Activated naive CD8-positive, alpha-beta T cell treated with anti-CD3 and anti-CD28 coated beads, Interleukin-2, amount 50 U/mL, for 24 hours (primary cell): Measurements from ENCODE around the gene CD46.
A peak's percentile ranks its signal among the peaks of the same experiment; 100 is the strongest.

Experiments used
- ATAC-seq: fragments of 150-1000 bp; cut with Tn5 transposase; one replicate; pipeline ENCODE4 v1.10.0; 2021
- DNase-seq: peaks from one replicate; pipeline ENCODE4 v3.0.0; 2021
- H3K27ac Mint-ChIP-seq: one replicate; pipeline ENCODE4 v1.8.0; 2021; ENCODE audit warnings: mild to moderate bottlenecking, mixed read lengths
- H3K27me3 Mint-ChIP-seq: one replicate; pipeline ENCODE4 v1.8.0; 2021; ENCODE audit warnings: mixed read lengths
- H3K36me3 Mint-ChIP-seq: one replicate; pipeline ENCODE4 v1.8.0; 2021; ENCODE audit warnings: low read depth, mixed read lengths
- H3K4me1 Mint-ChIP-seq: one replicate; pipeline ENCODE4 v1.8.0; 2021; ENCODE audit warnings: mixed read lengths
- H3K4me3 Mint-ChIP-seq: one replicate; pipeline ENCODE4 v1.8.0; 2021; ENCODE audit warnings: mild to moderate bottlenecking, moderate library complexity, mixed read lengths
- H3K9me3 Mint-ChIP-seq: one replicate; pipeline ENCODE4 v1.8.0; 2021; ENCODE audit warnings: mixed read lengths

Gene CD46

GRCh38 chr1:207831517-207832327 lies 79.9 kb downstream of the CD46 start:
- Mint-ChIP-seq H3K9me3 (no peaks in the 10 kb centered on the region), H3K4me3 (peak overlapping the region; percentile 70), H3K36me3 (peaks cover 7% of the 10 kb centered on the region), H3K27ac (peak overlapping the region; percentile 89), H3K4me1 (peaks cover 92% of the 10 kb centered on the region), H3K27me3 (no peaks in the 10 kb centered on the region)
- DNase-seq (peak; percentile 52), ATAC-seq (peak; percentile 90)

- Mint-ChIP-seq H3K27ac (peak overlapping the region; percentile 89), H3K27me3 (no peaks in the 10 kb centered on the region), H3K4me3 (no peak overlapping the region), H3K36me3 (peaks cover 11% of the 10 kb centered on the region), H3K4me1 (peaks cover 92% of the 10 kb centered on the region), H3K9me3 (no peaks in the 10 kb centered on the region)
- DNase-seq: no peak
- no peak for ATAC-seq
These were observed 80.9 kb downstream of the CD46 start for GRCh38 chr1:207832796-207833195.

- Mint-ChIP-seq H3K36me3 (peaks cover 13% of the 10 kb centered on the region), H3K4me3 (no peak overlapping the region), H3K27me3 (no peaks in the 10 kb centered on the region), H3K27ac (no peak overlapping the region), H3K4me1 (peaks cover 92% of the 10 kb centered on the region), H3K9me3 (no peaks in the 10 kb centered on the region)
- ATAC-seq (no peak), DNase-seq (no peak)
These were observed 81.5 kb downstream of the CD46 start for GRCh38 chr1:207833381-207833780.

GRCh38 chr1:207833956-207834660 lies 82.3 kb downstream of the CD46 start:
- Mint-ChIP-seq H3K36me3 (peaks cover 16% of the 10 kb centered on the region), H3K27me3 (no peaks in the 10 kb centered on the region), H3K4me1 (peaks cover 92% of the 10 kb centered on the region), H3K27ac (no peak overlapping the region), H3K4me3 (no peak overlapping the region), H3K9me3 (no peaks in the 10 kb centered on the region)
- DNase-seq (no peak), ATAC-seq (no peak)

- no peaks in the 10 kb centered on the region for H3K9me3 Mint-ChIP-seq
- H3K36me3 Mint-ChIP-seq: peaks cover 14% of the 10 kb centered on the region
- H3K4me3 Mint-ChIP-seq: no peak overlapping the region
- no peaks in the 10 kb centered on the region for H3K27me3 Mint-ChIP-seq
- DNase-seq (no peak), ATAC-seq (no peak)
- no peak overlapping the region for H3K27ac Mint-ChIP-seq
- H3K4me1 Mint-ChIP-seq: peaks cover 85% of the 10 kb centered on the region
These were observed 84.1 kb downstream of the CD46 start for GRCh38 chr1:207835958-207836357.

GRCh38 chr1:207836591-207837347 lies 84.9 kb downstream of the CD46 start:
- H3K9me3 Mint-ChIP-seq: no peaks in the 10 kb centered on the region
- peaks cover 77% of the 10 kb centered on the region for H3K4me1 Mint-ChIP-seq
- no peak overlapping the region for H3K4me3 Mint-ChIP-seq
- ATAC-seq (no peak), DNase-seq (no peak)
- peaks cover 14% of the 10 kb centered on the region for H3K36me3 Mint-ChIP-seq
- H3K27ac Mint-ChIP-seq: no peak overlapping the region
- H3K27me3 Mint-ChIP-seq: no peaks in the 10 kb centered on the region

GRCh38 chr1:207837673-207838072 lies 85.8 kb downstream of the CD46 start:
- Mint-ChIP-seq H3K36me3 (peaks cover 14% of the 10 kb centered on the region), H3K27me3 (no peaks in the 10 kb centered on the region), H3K4me1 (peaks cover 71% of the 10 kb centered on the region), H3K27ac (no peak overlapping the region), H3K4me3 (no peak overlapping the region), H3K9me3 (no peaks in the 10 kb centered on the region)
- no peak for ATAC-seq
- DNase-seq: no peak

GRCh38 chr1:207838156-207839082 lies 86.6 kb downstream of the CD46 start:
- peaks cover 14% of the 10 kb centered on the region for H3K36me3 Mint-ChIP-seq
- H3K4me3 Mint-ChIP-seq: no peak overlapping the region
- H3K27ac Mint-ChIP-seq: peak overlapping the region; percentile 30
- peaks cover 63% of the 10 kb centered on the region for H3K4me1 Mint-ChIP-seq
- H3K9me3 Mint-ChIP-seq: no peaks in the 10 kb centered on the region
- ATAC-seq: peak; percentile 8
- no peak for DNase-seq
- no peaks in the 10 kb centered on the region for H3K27me3 Mint-ChIP-seq

GRCh38 chr1:207839083-207839413 lies 87.2 kb downstream of the CD46 start:
- peaks cover 13% of the 10 kb centered on the region for H3K36me3 Mint-ChIP-seq
- H3K4me1 Mint-ChIP-seq: peaks cover 57% of the 10 kb centered on the region
- DNase-seq: no peak
- H3K27me3 Mint-ChIP-seq: no peaks in the 10 kb centered on the region
- peak overlapping the region; percentile 30 for H3K27ac Mint-ChIP-seq
- no peaks in the 10 kb centered on the region for H3K9me3 Mint-ChIP-seq
- H3K4me3 Mint-ChIP-seq: no peak overlapping the region
- ATAC-seq: peak; percentile 30

GRCh38 chr1:207840380-207840779 lies 88.5 kb downstream of the CD46 start:
- peaks cover 50% of the 10 kb centered on the region for H3K4me1 Mint-ChIP-seq
- peaks cover 18% of the 10 kb centered on the region for H3K36me3 Mint-ChIP-seq
- DNase-seq (no peak), ATAC-seq (no peak)
- no peak overlapping the region for H3K27ac Mint-ChIP-seq
- H3K4me3 Mint-ChIP-seq: no peak overlapping the region
- no peaks in the 10 kb centered on the region for H3K27me3 Mint-ChIP-seq
- H3K9me3 Mint-ChIP-seq: no peaks in the 10 kb centered on the region

- Mint-ChIP-seq H3K27ac (no peak overlapping the region), H3K4me1 (peaks cover 43% of the 10 kb centered on the region), H3K36me3 (peaks cover 20% of the 10 kb centered on the region), H3K9me3 (no peaks in the 10 kb centered on the region), H3K4me3 (no peak overlapping the region), H3K27me3 (no peaks in the 10 kb centered on the region)
- ATAC-seq (no peak), DNase-seq (no peak)
These were observed 89.4 kb downstream of the CD46 start for GRCh38 chr1:207841293-207841692.

GRCh38 chr1:207841901-207842300 lies 90.0 kb downstream of the CD46 start:
- Mint-ChIP-seq H3K4me1 (peaks cover 39% of the 10 kb centered on the region), H3K4me3 (no peak overlapping the region), H3K9me3 (no peaks in the 10 kb centered on the region), H3K36me3 (peaks cover 18% of the 10 kb centered on the region), H3K27me3 (no peaks in the 10 kb centered on the region), H3K27ac (no peak overlapping the region)
- ATAC-seq: no peak
- DNase-seq: no peak

GRCh38 chr1:207842506-207842905 lies 90.7 kb downstream of the CD46 start:
- peaks cover 36% of the 10 kb centered on the region for H3K4me1 Mint-ChIP-seq
- ATAC-seq: no peak
- H3K36me3 Mint-ChIP-seq: peaks cover 15% of the 10 kb centered on the region
- no peak overlapping the region for H3K4me3 Mint-ChIP-seq
- no peaks in the 10 kb centered on the region for H3K9me3 Mint-ChIP-seq
- H3K27ac Mint-ChIP-seq: no peak overlapping the region
- no peak for DNase-seq
- H3K27me3 Mint-ChIP-seq: no peaks in the 10 kb centered on the region

- Mint-ChIP-seq H3K36me3 (peaks cover 13% of the 10 kb centered on the region), H3K4me3 (no peak overlapping the region), H3K27ac (no peak overlapping the region), H3K4me1 (peaks cover 35% of the 10 kb centered on the region), H3K27me3 (no peaks in the 10 kb centered on the region), H3K9me3 (no peaks in the 10 kb centered on the region)
- DNase-seq (no peak), ATAC-seq (no peak)
These were observed 92.5 kb downstream of the CD46 start for GRCh38 chr1:207844371-207844770.
